Measurements from ENCODE around the gene CFAP141.

The CFAP141 gene

GRCh38 chr1:154171880-154172279 is 34.3 kb downstream of the CFAP141 start:
- ChIA-PET CTCF (no interaction called here), POLR2A (no interaction called here)
- Histone ChIP-seq H3K4me1 (ENCODE audit: control insufficient read depth, insufficient read depth, low read length) (no peaks in the 10 kb centered on the region), H3K36me3 (ENCODE audit: control insufficient read depth in 2 of 2, insufficient read depth in 1 of 2, low read length in 2 of 2) (peaks cover 47 to 86% of the 10 kb centered on the region in 2 experiments), H3K4me3 (ENCODE audit: low read depth, low read length) (no peak overlapping the region), H3K27ac (ENCODE audit: extremely low read depth, low read depth, low read length) (no peak overlapping the region), H3K9me3 (ENCODE audit: control insufficient read depth, insufficient read depth, low read depth, low read length) (no peaks in the 10 kb centered on the region)
- TF ChIP-seq ZNF391 (tag by site-specific recombination; IDR thresholded peaks at IDR 0.05; ENCODE audit: borderline replicate concordance, low read depth) (no peak), SP3 (tag by site-specific recombination; IDR thresholded peaks at IDR 0.05) (no peak), ZNF777 (tag by site-specific recombination; IDR thresholded peaks at IDR 0.05; ENCODE audit: borderline replicate concordance) (no peak), ZBTB49 (tag by site-specific recombination; IDR thresholded peaks at IDR 0.05; ENCODE audit: low read depth) (no peak), ZNF768 (tag by site-specific recombination; IDR thresholded peaks at IDR 0.05) (no peak), ZNF18 (tag by site-specific recombination; IDR thresholded peaks at IDR 0.05) (no peak), ZNF214 (tag by site-specific recombination; IDR thresholded peaks at IDR 0.05; ENCODE audit: borderline replicate concordance) (no peak), PBX3 (CRISPR knock-in tag; IDR thresholded peaks at IDR 0.05) (no peak)

GRCh38 chr1:154171223-154171583 is 34.9 kb downstream of the CFAP141 start:
- Histone ChIP-seq H3K9me3 (ENCODE audit: control insufficient read depth, insufficient read depth, low read depth, low read length) (no peaks in the 10 kb centered on the region), H3K4me3 (ENCODE audit: low read depth, low read length) (no peak overlapping the region), H3K36me3 (ENCODE audit: control insufficient read depth in 2 of 2, insufficient read depth in 1 of 2, low read length in 2 of 2) (peaks cover 50 to 92% of the 10 kb centered on the region in 2 experiments), H3K27ac (ENCODE audit: extremely low read depth, low read depth, low read length) (no peak overlapping the region), H3K4me1 (ENCODE audit: control insufficient read depth, insufficient read depth, low read length) (no peaks in the 10 kb centered on the region)
- TF ChIP-seq ZNF654 (tag by site-specific recombination; IDR thresholded peaks at IDR 0.05; ENCODE audit: low read depth) (no peak), ZNF830 (tag by site-specific recombination; IDR thresholded peaks at IDR 0.05; ENCODE audit: low read depth) (no peak), ZNF174 (tag by site-specific recombination; IDR thresholded peaks at IDR 0.05) (no peak), ZSCAN5A (tag by site-specific recombination; IDR thresholded peaks at IDR 0.05) (no peak), YY1 (tag by site-specific recombination; IDR thresholded peaks at IDR 0.05) (no peak)
- POLR2A ChIA-PET: interaction anchor here (0.6 kb wide), 1 partner anchor 903 kb away, joined by 6 read pairs; no protein-coding TSS in a partner anchor
- CTCF ChIA-PET: no interaction called here

- ChIA-PET CTCF (no interaction called here), POLR2A (interaction anchor here (0.6 kb wide), 1 partner anchor 903 kb away, joined by 6 read pairs; no protein-coding TSS in a partner anchor)
- Histone ChIP-seq H3K36me3 (ENCODE audit: control insufficient read depth in 2 of 2, insufficient read depth in 1 of 2, low read length in 2 of 2) (peaks cover 48 to 92% of the 10 kb centered on the region in 2 experiments), H3K4me1 (ENCODE audit: control insufficient read depth, insufficient read depth, low read length) (no peaks in the 10 kb centered on the region), H3K4me3 (ENCODE audit: low read depth, low read length) (no peak overlapping the region), H3K9me3 (ENCODE audit: control insufficient read depth, insufficient read depth, low read depth, low read length) (no peaks in the 10 kb centered on the region), H3K27ac (ENCODE audit: extremely low read depth, low read depth, low read length) (no peak overlapping the region)
- TF ChIP-seq KLF10 (tag by site-specific recombination; IDR thresholded peaks at IDR 0.05) (peak; percentile 57; the same call in 1 of the 2 replicates), ZNF280D (tag by site-specific recombination; IDR thresholded peaks at IDR 0.05) (no peak), HOXD13 (CRISPR knock-in tag; IDR thresholded peaks at IDR 0.05; ENCODE audit: borderline replicate concordance) (no peak), ZNF677 (tag by site-specific recombination; IDR thresholded peaks at IDR 0.05) (no peak), ZNF221 (tag by site-specific recombination; IDR thresholded peaks at IDR 0.05; ENCODE audit: borderline replicate concordance) (no peak), ZNF623 (tag by site-specific recombination; IDR thresholded peaks at IDR 0.05) (no peak), ZBTB1 (tag by site-specific recombination; IDR thresholded peaks at IDR 0.05) (no peak), SP2 (tag by site-specific recombination; IDR thresholded peaks at IDR 0.05) (no peak)
These were observed 35.4 kb downstream of the CFAP141 start for GRCh38 chr1:154170547-154171222.
